Gastroesophageal sphincter (tissue), 4 donors: ENCODE measurements around the gene SPATA20. TPM values are rescaled to one million over a fixed set of nuclear protein-coding genes. Genes with fewer than 3 reads are reported as not detected.

Experiments
- ATAC-seq: fragments of 150-250 bp; one replicate; pipeline ENCODE4 v1.9.1; 2016; ENCODE audit warnings: mild to moderate bottlenecking, moderate library complexity
- H3K27ac ChIP-seq, 4 donors: fragments of 200-600 bp; sonication (generic) in 3 of 4; 1 replicate in 3 of 4; 2 replicates in 1 of 4; pipeline ENCODE4 v1.5.1; 2016 to 2019
- H3K27me3 ChIP-seq: fragments of 200-600 bp; sonication (generic); one replicate; pipeline ENCODE4 v1.5.1; 2019
- H3K36me3 ChIP-seq, 2 donors: fragments of 200-600 bp; sonication (generic); one replicate each; pipeline ENCODE4 v1.5.1; 2019; ENCODE audit warnings: control low read depth in 1 of 2
- H3K4me1 ChIP-seq, 3 donors: fragments of 200-600 bp; sonication (generic); 1 replicate in 2 of 3; 2 replicates in 1 of 3; pipeline ENCODE4 v1.5.1; 2016 to 2019; ENCODE audit warnings: control low read depth in 2 of 3
- H3K4me3 ChIP-seq, 2 donors: fragments of 200-600 bp; sonication (generic); one replicate each; pipeline ENCODE4 v1.5.1; 2019; ENCODE audit warnings: mild to moderate bottlenecking in 1 of 2, moderate library complexity in 1 of 2
- H3K9me3 ChIP-seq, 3 donors: fragments of 200-600 bp; sonication (generic); one replicate each; pipeline ENCODE4 v1.5.1; 2017 to 2019; ENCODE audit warnings: control low read depth in 2 of 3
- CTCF ChIP-seq, 4 experiments: fragments of 200-600 bp in 2 of 4; fragments of 450-650 bp in 2 of 4; sonication (generic) in 1 of 4; IDR thresholded peaks; one replicate each; pipeline ENCODE4 v1.5.1; 2017 to 2019; ENCODE audit warnings: antibody characterized with exemption in 4 of 4, mild to moderate bottlenecking in 2 of 4, moderate library complexity in 2 of 4
- EP300 ChIP-seq: sonication (generic); formaldehyde crosslinking; IDR thresholded peaks from one replicate; pipeline ENCODE4 v1.6.1; 2017; ENCODE audit warnings: antibody characterized with exemption, mild to moderate bottlenecking
- POLR2A ChIP-seq, 2 donors: fragments of 450-650 bp; IDR thresholded peaks; one replicate each; pipeline ENCODE4 v1.6.1; 2017; ENCODE audit warnings: antibody characterized with exemption in 2 of 2, mild to moderate bottlenecking in 2 of 2, moderate library complexity in 1 of 2
- POLR2AphosphoS5 ChIP-seq: sonication (generic); formaldehyde crosslinking; IDR thresholded peaks from one replicate; pipeline ENCODE4 v1.6.1; 2017; ENCODE audit warnings: antibody characterized with exemption
- WGBS, 2 donors: methylation state at CpG; one replicate each; pipeline ENCODE4 v1.1.5; 2018; ENCODE audit warnings: low coverage in 1 of 2; 5-methylcytosine and 5-hydroxymethylcytosine counted together
- total RNA-seq, 4 donors: library from RNA; depleted of rRNA; stranded (reverse); fragments of >200 nt; gene quantifications; one replicate each; pipeline ENCODE4 v1.1.0, GENCODE V29; 2016

Gene SPATA20
- total RNA-seq, 4 donors from 2014 or later: 45.0 to 75.3 (median 59.8) TPM

GRCh38 chr17:50523208-50523607 lies 23.8 kb upstream of the SPATA20 start:
- TF ChIP-seq CTCF (IDR thresholded peaks at IDR 0.05) (no peak), POLR2AphosphoS5 (no peak), POLR2A (IDR thresholded peaks at IDR 0.05) (no peak), EP300 (no peak)
- Histone ChIP-seq H3K27ac (no peak overlapping the region), H3K4me1 (no peaks in the 10 kb centered on the region), H3K4me3 (no peak overlapping the region), H3K9me3 (no peaks in the 10 kb centered on the region), H3K36me3 (no peaks in the 10 kb centered on the region), H3K27me3 (peaks cover 4% of the 10 kb centered on the region)
- WGBS, 2 donors: 100% methylated on average over 1 of the region's 2 CpGs; no CpG with 5 or more reads in 1 of the 2 donors
- ATAC-seq: no peak

- 80 to 82% methylated on average over 4 of the region's 18 CpGs for WGBS, 2 donors
- Histone ChIP-seq H3K9me3 (no peaks in the 10 kb centered on the region), H3K4me1 (no peaks in the 10 kb centered on the region), H3K27ac (no peak overlapping the region), H3K4me3 (no peak overlapping the region), H3K36me3 (no peaks in the 10 kb centered on the region), H3K27me3 (peaks cover 20% of the 10 kb centered on the region)
- no peak for TF ChIP-seq POLR2A (IDR thresholded peaks at IDR 0.05)
- TF ChIP-seq POLR2AphosphoS5: no peak
- TF ChIP-seq CTCF (IDR thresholded peaks at IDR 0.05): no peak
- ATAC-seq: no peak
Observed at GRCh38 chr17:50524838-50525237, 22.1 kb upstream of the SPATA20 start.

- TF ChIP-seq POLR2A (IDR thresholded peaks at IDR 0.05): no peak
- TF ChIP-seq POLR2AphosphoS5: no peak
- no peak for TF ChIP-seq EP300
- TF ChIP-seq CTCF (IDR thresholded peaks at IDR 0.05): no peak
- no peak overlapping the region for H3K27ac ChIP-seq
- no peak overlapping the region for H3K4me3 ChIP-seq
- H3K9me3 ChIP-seq: no peaks in the 10 kb centered on the region
- H3K4me1 ChIP-seq: peaks cover 0 to 4% (median 0%) of the 10 kb centered on the region in 3 donors
- 40% methylated on average over 2 of the region's 5 CpGs; no CpG with 5 or more reads in 1 of the 2 donors for WGBS, 2 donors
- no peak for ATAC-seq
- no peaks in the 10 kb centered on the region for H3K36me3 ChIP-seq
- H3K27me3 ChIP-seq: peaks cover 44% of the 10 kb centered on the region
Observed at GRCh38 chr17:50527155-50527762, 19.7 kb upstream of the SPATA20 start.

GRCh38 chr17:50527949-50528474 lies 19.0 kb upstream of the SPATA20 start:
- no peak overlapping the region for H3K4me3 ChIP-seq
- no CpG with 5 or more reads among the region's 4 CpGs for WGBS, 2 donors
- peaks cover 0 to 12% (median 0%) of the 10 kb centered on the region in 3 donors for H3K4me1 ChIP-seq
- peaks cover 52% of the 10 kb centered on the region for H3K27me3 ChIP-seq
- TF ChIP-seq POLR2AphosphoS5 (no peak), POLR2A (IDR thresholded peaks at IDR 0.05) (no peak), CTCF (IDR thresholded peaks at IDR 0.05) (no peak), EP300 (no peak)
- no peaks in the 10 kb centered on the region for H3K36me3 ChIP-seq
- ATAC-seq: no peak
- no peaks in the 10 kb centered on the region for H3K9me3 ChIP-seq
- no peak overlapping the region for H3K27ac ChIP-seq

- Histone ChIP-seq H3K36me3 (no peaks in the 10 kb centered on the region), H3K27me3 (peaks cover 69% of the 10 kb centered on the region), H3K4me3 (no peak overlapping the region), H3K9me3 (no peaks in the 10 kb centered on the region), H3K4me1 (peaks cover 0 to 28% (median 9%) of the 10 kb centered on the region in 3 donors), H3K27ac (no peak overlapping the region)
- no peak for TF ChIP-seq POLR2A (IDR thresholded peaks at IDR 0.05)
- no peak for TF ChIP-seq POLR2AphosphoS5
- no peak for TF ChIP-seq EP300
- TF ChIP-seq CTCF (IDR thresholded peaks at IDR 0.05): no peak
- ATAC-seq: no peak
- WGBS, 2 donors: 80 to 85% methylated on average over 7 of the region's 7 CpGs
Observed at GRCh38 chr17:50529849-50530248, 17.1 kb upstream of the SPATA20 start.
